Measurements from ENCODE around the gene ZBED6.

ZBED6 gene

DNA sequence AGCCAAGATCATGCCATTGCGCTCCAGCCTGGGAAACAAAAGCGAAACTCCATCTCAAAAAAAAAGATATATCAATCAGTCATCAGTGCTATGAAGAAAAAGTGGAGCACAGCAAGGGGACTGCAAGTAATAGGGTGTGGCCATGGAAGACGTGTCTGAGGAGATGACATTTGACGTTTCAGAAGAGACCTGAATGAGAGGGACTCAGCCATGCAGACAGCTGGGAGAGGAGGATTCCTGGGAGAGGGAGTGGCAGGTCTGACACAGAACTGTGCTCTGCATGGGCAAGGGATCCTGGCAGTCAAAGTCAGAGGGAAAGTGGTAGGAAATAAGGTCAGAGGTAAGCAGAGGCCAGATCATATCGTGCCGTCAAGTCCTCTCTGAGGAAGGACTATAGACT, 27.2 kb upstream of the ZBED6 start:
- peaks cover 4% of the 10 kb centered on the region for H3K79me1 ChIP-seq (ENCODE audit: low read length)
- no peak overlapping the region for H3K18ac ChIP-seq (ENCODE audit: low read length)
- H3K4me1 ChIP-seq (ENCODE audit: control insufficient read depth in 1 of 2, insufficient read depth in 2 of 2, low read length in 2 of 2): no peaks in the 10 kb centered on the region
- no peak overlapping the region for H3K9ac ChIP-seq (ENCODE audit: low read length)
- H2AK5ac ChIP-seq (ENCODE audit: low read length): no peak overlapping the region
- no peaks in the 10 kb centered on the region for H3K36me3 ChIP-seq (ENCODE audit: control insufficient read depth in 1 of 2, insufficient read depth in 2 of 2, low read length in 2 of 2)
- H3K79me2 ChIP-seq (ENCODE audit: control insufficient read depth, insufficient read depth, low read length, poor library complexity): no peaks in the 10 kb centered on the region
- no peak overlapping the region for H2AFZ ChIP-seq (ENCODE audit: insufficient read depth, low read length, poor library complexity)
- H3K27me3 ChIP-seq (ENCODE audit: insufficient read depth, low read length): no peaks in the 10 kb centered on the region
- H3K4ac ChIP-seq (ENCODE audit: low read depth, low read length): no peak overlapping the region
- no peak overlapping the region for H3K4me3 ChIP-seq (ENCODE audit: low read depth, low read length)
- H4K8ac ChIP-seq (ENCODE audit: low read depth, low read length): no peak overlapping the region
- no peak overlapping the region for H3K4me2 ChIP-seq (ENCODE audit: low read length)
- H2BK120ac ChIP-seq (ENCODE audit: insufficient read depth, low read length, poor library complexity): no peak overlapping the region
- no peak overlapping the region for H3K23ac ChIP-seq (ENCODE audit: low read length)
- WGBS (ENCODE audit: extremely low coverage, insufficient coverage, insufficient read length): no CpG with 5 or more reads among the region's 6 CpGs
- peak; percentile 49 to 68 for DNase-seq
- H3K27ac ChIP-seq (ENCODE audit: low read depth, low read length): no peak overlapping the region
- H4K12ac ChIP-seq (ENCODE audit: low read depth, low read length): no peak overlapping the region
- H3K14ac ChIP-seq (ENCODE audit: low read length): no peak overlapping the region
- H2BK5ac ChIP-seq (ENCODE audit: low read depth, low read length, poor library complexity): no peak overlapping the region
- H2BK12ac ChIP-seq (ENCODE audit: low read length): no peak overlapping the region
- H4K91ac ChIP-seq (ENCODE audit: low read depth, low read length): no peak overlapping the region
- H3K9me3 ChIP-seq (ENCODE audit: insufficient read depth, low read depth, low read length): no peaks in the 10 kb centered on the region

DNA sequence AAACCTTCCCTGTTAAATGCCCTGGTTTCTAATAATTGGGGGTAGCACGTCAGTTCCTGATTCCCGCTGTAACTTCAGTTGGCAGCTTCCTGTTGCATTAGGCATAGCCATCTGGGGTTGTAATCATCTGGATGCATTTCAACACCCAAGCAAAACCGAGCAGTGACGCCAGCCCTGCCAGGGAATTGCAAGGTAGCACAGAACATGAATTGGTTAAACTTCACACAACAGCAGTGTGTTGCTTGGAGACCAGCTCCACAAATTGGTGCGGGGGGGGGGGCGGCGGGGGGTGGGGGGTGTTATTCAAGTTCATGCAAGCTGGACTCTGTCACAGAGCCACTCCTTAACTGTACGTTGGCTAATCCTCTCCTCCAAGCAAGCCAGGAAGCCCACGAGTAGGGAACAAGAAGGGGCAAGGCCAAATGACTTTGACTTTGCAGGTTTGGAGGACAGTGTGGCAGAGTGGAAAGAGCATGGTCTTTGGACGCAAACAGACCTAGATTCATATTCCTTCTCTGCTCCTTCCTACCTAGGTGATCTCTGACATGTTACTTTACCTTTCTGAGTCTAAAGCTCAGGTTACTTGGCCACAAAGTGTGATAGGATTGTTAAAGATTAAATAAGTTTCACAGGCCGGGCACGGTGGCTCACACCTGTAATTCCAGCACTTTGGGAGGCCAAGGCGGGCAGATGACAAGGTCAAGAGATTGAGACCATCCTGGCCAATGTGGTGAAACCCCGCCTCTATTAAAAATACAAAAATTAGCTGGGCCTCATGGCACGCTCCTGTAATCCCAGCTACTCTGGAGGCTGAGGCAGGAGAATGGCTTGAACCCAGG, 25.7 kb upstream of the ZBED6 start:
- no peak overlapping the region for H4K91ac ChIP-seq (ENCODE audit: low read depth, low read length)
- no peak overlapping the region for H2AFZ ChIP-seq (ENCODE audit: insufficient read depth, low read length, poor library complexity)
- H2BK12ac ChIP-seq (ENCODE audit: low read length): no peak overlapping the region
- WGBS (ENCODE audit: extremely low coverage, insufficient coverage, insufficient read length): no CpG with 5 or more reads among the region's 15 CpGs
- H2BK5ac ChIP-seq (ENCODE audit: low read depth, low read length, poor library complexity): no peak overlapping the region
- H4K12ac ChIP-seq (ENCODE audit: low read depth, low read length): no peak overlapping the region
- H3K79me1 ChIP-seq (ENCODE audit: low read length): no peaks in the 10 kb centered on the region
- H3K4me3 ChIP-seq (ENCODE audit: low read depth, low read length): no peak overlapping the region
- H4K8ac ChIP-seq (ENCODE audit: low read depth, low read length): no peak overlapping the region
- H3K4me2 ChIP-seq (ENCODE audit: low read length): no peak overlapping the region
- H3K4ac ChIP-seq (ENCODE audit: low read depth, low read length): no peak overlapping the region
- DNase-seq: peak; percentile 53 to 74
- H3K14ac ChIP-seq (ENCODE audit: low read length): no peak overlapping the region
- no peaks in the 10 kb centered on the region for H3K27me3 ChIP-seq (ENCODE audit: insufficient read depth, low read length)
- no peak overlapping the region for H3K23ac ChIP-seq (ENCODE audit: low read length)
- no peaks in the 10 kb centered on the region for H3K4me1 ChIP-seq (ENCODE audit: control insufficient read depth in 1 of 2, insufficient read depth in 2 of 2, low read length in 2 of 2)
- no peak overlapping the region for H3K27ac ChIP-seq (ENCODE audit: low read depth, low read length)
- H3K36me3 ChIP-seq (ENCODE audit: control insufficient read depth in 1 of 2, insufficient read depth in 2 of 2, low read length in 2 of 2): no peaks in the 10 kb centered on the region
- H2BK120ac ChIP-seq (ENCODE audit: insufficient read depth, low read length, poor library complexity): no peak overlapping the region
- H2AK5ac ChIP-seq (ENCODE audit: low read length): no peak overlapping the region
- no peaks in the 10 kb centered on the region for H3K9me3 ChIP-seq (ENCODE audit: insufficient read depth, low read depth, low read length)
- H3K9ac ChIP-seq (ENCODE audit: low read length): no peak overlapping the region
- H3K18ac ChIP-seq (ENCODE audit: low read length): no peak overlapping the region
- H3K79me2 ChIP-seq (ENCODE audit: control insufficient read depth, insufficient read depth, low read length, poor library complexity): no peaks in the 10 kb centered on the region

DNA sequence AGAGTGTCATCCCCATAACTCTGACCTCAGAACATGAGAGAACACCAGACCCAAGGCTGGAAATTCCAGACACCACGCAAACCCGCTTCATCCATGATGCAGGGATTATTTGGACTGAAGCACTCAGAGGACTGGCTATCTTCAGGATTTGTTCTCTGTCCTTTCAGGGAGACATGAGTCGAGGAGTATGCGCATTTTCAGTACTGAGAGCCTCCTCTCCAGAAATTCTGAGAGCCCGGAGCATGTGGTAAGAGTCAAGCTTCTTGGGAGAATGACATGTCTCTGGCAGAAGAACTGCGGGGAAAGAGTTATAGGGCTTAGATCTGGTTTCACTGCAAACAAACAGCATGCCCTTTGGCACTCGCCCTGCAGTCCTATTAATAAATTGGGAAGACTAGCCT, 23.5 kb upstream of the ZBED6 start:
- H3K4me1 ChIP-seq (ENCODE audit: control insufficient read depth in 1 of 2, insufficient read depth in 2 of 2, low read length in 2 of 2): no peaks in the 10 kb centered on the region
- no peaks in the 10 kb centered on the region for H3K79me2 ChIP-seq (ENCODE audit: control insufficient read depth, insufficient read depth, low read length, poor library complexity)
- no CpG with 5 or more reads among the region's 7 CpGs for WGBS (ENCODE audit: extremely low coverage, insufficient coverage, insufficient read length)

DNA sequence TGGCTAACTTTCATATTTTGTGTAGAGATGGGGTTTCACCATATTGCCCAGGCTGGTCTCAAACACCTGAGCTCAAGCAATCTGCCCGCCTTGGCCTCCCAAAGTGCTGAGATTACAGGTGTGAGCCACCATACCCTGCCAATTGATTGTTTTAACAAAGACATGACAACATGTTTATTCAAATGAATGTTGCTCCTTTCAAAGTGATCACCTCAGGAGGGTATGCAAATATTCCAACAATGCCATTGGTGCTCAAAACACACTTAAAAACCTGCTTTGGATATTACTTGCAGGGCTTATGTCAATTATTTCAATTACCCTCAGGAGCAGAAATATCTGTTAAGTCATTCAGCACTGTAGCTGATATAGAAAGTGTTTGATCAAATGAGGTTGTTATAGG, 22.6 kb upstream of the ZBED6 start:
- no peak overlapping the region for H2AK5ac ChIP-seq (ENCODE audit: low read length)
- no peak overlapping the region for H3K4ac ChIP-seq (ENCODE audit: low read depth, low read length)

More for the DNA sequence above, 23.5 kb upstream of the ZBED6 start:
- Histone ChIP-seq H3K27ac (ENCODE audit: low read depth, low read length) (no peak overlapping the region), H2BK5ac (ENCODE audit: low read depth, low read length, poor library complexity) (no peak overlapping the region), H3K9me3 (ENCODE audit: insufficient read depth, low read depth, low read length) (no peaks in the 10 kb centered on the region), H2AFZ (ENCODE audit: insufficient read depth, low read length, poor library complexity) (no peak overlapping the region), H3K23ac (ENCODE audit: low read length) (no peak overlapping the region), H3K9ac (ENCODE audit: low read length) (no peak overlapping the region), H4K8ac (ENCODE audit: low read depth, low read length) (no peak overlapping the region), H3K4ac (ENCODE audit: low read depth, low read length) (no peak overlapping the region), H3K4me3 (ENCODE audit: low read depth, low read length) (no peak overlapping the region), H3K36me3 (ENCODE audit: control insufficient read depth in 1 of 2, insufficient read depth in 2 of 2, low read length in 2 of 2) (no peaks in the 10 kb centered on the region), H2AK5ac (ENCODE audit: low read length) (no peak overlapping the region), H3K4me2 (ENCODE audit: low read length) (no peak overlapping the region), H4K12ac (ENCODE audit: low read depth, low read length) (no peak overlapping the region), H4K91ac (ENCODE audit: low read depth, low read length) (no peak overlapping the region), H2BK12ac (ENCODE audit: low read length) (no peak overlapping the region), H2BK120ac (ENCODE audit: insufficient read depth, low read length, poor library complexity) (no peak overlapping the region), H3K27me3 (ENCODE audit: insufficient read depth, low read length) (no peaks in the 10 kb centered on the region), H3K14ac (ENCODE audit: low read length) (no peak overlapping the region), H3K79me1 (ENCODE audit: low read length) (no peaks in the 10 kb centered on the region), H3K18ac (ENCODE audit: low read length) (no peak overlapping the region)
- DNase-seq: no peak

More for the DNA sequence above, 22.6 kb upstream of the ZBED6 start:
- no peak overlapping the region for H3K23ac ChIP-seq (ENCODE audit: low read length)
- no peak overlapping the region for H3K18ac ChIP-seq (ENCODE audit: low read length)
- H3K27me3 ChIP-seq (ENCODE audit: insufficient read depth, low read length): no peaks in the 10 kb centered on the region
- DNase-seq: no peak
- no peak overlapping the region for H3K14ac ChIP-seq (ENCODE audit: low read length)
- H3K79me2 ChIP-seq (ENCODE audit: control insufficient read depth, insufficient read depth, low read length, poor library complexity): no peaks in the 10 kb centered on the region
- no CpG with 5 or more reads among the region's 1 CpG for WGBS (ENCODE audit: extremely low coverage, insufficient coverage, insufficient read length)
- no peaks in the 10 kb centered on the region for H3K79me1 ChIP-seq (ENCODE audit: low read length)
- no peak overlapping the region for H3K4me3 ChIP-seq (ENCODE audit: low read depth, low read length)
- no peak overlapping the region for H2BK120ac ChIP-seq (ENCODE audit: insufficient read depth, low read length, poor library complexity)
- H2BK5ac ChIP-seq (ENCODE audit: low read depth, low read length, poor library complexity): no peak overlapping the region
- H3K4me1 ChIP-seq (ENCODE audit: control insufficient read depth in 1 of 2, insufficient read depth in 2 of 2, low read length in 2 of 2): no peaks in the 10 kb centered on the region
- H3K4me2 ChIP-seq (ENCODE audit: low read length): no peak overlapping the region
- no peak overlapping the region for H4K8ac ChIP-seq (ENCODE audit: low read depth, low read length)
- no peak overlapping the region for H3K27ac ChIP-seq (ENCODE audit: low read depth, low read length)
- H3K9ac ChIP-seq (ENCODE audit: low read length): no peak overlapping the region
- H3K36me3 ChIP-seq (ENCODE audit: control insufficient read depth in 1 of 2, insufficient read depth in 2 of 2, low read length in 2 of 2): no peaks in the 10 kb centered on the region
- no peak overlapping the region for H4K12ac ChIP-seq (ENCODE audit: low read depth, low read length)
- H4K91ac ChIP-seq (ENCODE audit: low read depth, low read length): no peak overlapping the region
- H3K9me3 ChIP-seq (ENCODE audit: insufficient read depth, low read depth, low read length): no peaks in the 10 kb centered on the region
- no peak overlapping the region for H2BK12ac ChIP-seq (ENCODE audit: low read length)
- H2AFZ ChIP-seq (ENCODE audit: insufficient read depth, low read length, poor library complexity): no peak overlapping the region
